Measurements from ENCODE around the gene SAMD14. TPM values are rescaled to one million over a fixed set of nuclear protein-coding genes. Genes with fewer than 3 reads are reported as not detected.

Gene SAMD14
- total RNA-seq, 1 experiment from 2014 or later, result 5.9 TPM

GRCh38 chr17:50176559-50177357 is 46.8 kb upstream of the SAMD14 start (continued):
- TF ChIP-seq, protein P1, sequence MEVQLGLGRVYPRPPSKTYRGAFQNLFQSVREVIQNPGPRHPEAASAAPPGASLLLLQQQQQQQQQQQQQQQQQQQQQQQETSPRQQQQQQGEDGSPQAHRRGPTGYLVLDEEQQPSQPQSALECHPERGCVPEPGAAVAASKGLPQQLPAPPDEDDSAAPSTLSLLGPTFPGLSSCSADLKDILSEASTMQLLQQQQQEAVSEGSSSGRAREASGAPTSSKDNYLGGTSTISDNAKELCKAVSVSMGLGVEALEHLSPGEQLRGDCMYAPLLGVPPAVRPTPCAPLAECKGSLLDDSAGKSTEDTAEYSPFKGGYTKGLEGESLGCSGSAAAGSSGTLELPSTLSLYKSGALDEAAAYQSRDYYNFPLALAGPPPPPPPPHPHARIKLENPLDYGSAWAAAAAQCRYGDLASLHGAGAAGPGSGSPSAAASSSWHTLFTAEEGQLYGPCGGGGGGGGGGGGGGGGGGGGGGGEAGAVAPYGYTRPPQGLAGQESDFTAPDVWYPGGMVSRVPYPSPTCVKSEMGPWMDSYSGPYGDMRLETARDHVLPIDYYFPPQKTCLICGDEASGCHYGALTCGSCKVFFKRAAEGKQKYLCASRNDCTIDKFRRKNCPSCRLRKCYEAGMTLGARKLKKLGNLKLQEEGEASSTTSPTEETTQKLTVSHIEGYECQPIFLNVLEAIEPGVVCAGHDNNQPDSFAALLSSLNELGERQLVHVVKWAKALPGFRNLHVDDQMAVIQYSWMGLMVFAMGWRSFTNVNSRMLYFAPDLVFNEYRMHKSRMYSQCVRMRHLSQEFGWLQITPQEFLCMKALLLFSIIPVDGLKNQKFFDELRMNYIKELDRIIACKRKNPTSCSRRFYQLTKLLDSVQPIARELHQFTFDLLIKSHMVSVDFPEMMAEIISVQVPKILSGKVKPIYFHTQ (CRISPR knock-in tag; IDR thresholded peaks at IDR 0.05), result no peak
- no peak for TF ChIP-seq MLX (CRISPR knock-in tag; IDR thresholded peaks at IDR 0.05)
- no peak for TF ChIP-seq IRF2 (CRISPR knock-in tag; IDR thresholded peaks at IDR 0.05; ENCODE audit: borderline replicate concordance, low read depth)
- no peak for TF ChIP-seq ERG (CRISPR knock-in tag; IDR thresholded peaks at IDR 0.05)

- ChIA-PET POLR2A (no interaction called here), CTCF (interaction anchor here (2.0 to 3.5 kb wide), 3 partner anchors 25 to 158 kb away, joined by 5 to 16 read pairs (median 14); partner anchors contain the start of genes COL1A1 and TMEM92)
- peaks cover 19% of the 10 kb centered on the region for H3K4me1 Mint-ChIP-seq
- H3K27me3 Mint-ChIP-seq (ENCODE audit: low read depth), result peaks cover 6% of the 10 kb centered on the region; the same call in 1 of the 2 replicates
- no peak overlapping the region for H3K27ac Mint-ChIP-seq
- no peak overlapping the region for H3K4me3 Mint-ChIP-seq
- H3K9me3 Mint-ChIP-seq, result no peaks in the 10 kb centered on the region
- DNase-seq (ENCODE audit: low spot score) (no peak), ATAC-seq (no peak)
- no peaks in the 10 kb centered on the region for H3K36me3 Mint-ChIP-seq
- TF ChIP-seq ZNF263 (CRISPR knock-in tag; IDR thresholded peaks at IDR 0.05; ENCODE audit: low read depth) (no peak), SOX15 (CRISPR knock-in tag; IDR thresholded peaks at IDR 0.05) (no peak), ZNF671 (CRISPR knock-in tag; IDR thresholded peaks at IDR 0.05) (no peak), STAT6 (CRISPR knock-in tag; conservative IDR thresholded peaks at IDR 0.05; ENCODE audit: low read depth) (no peak), PRRX2 (CRISPR knock-in tag; IDR thresholded peaks at IDR 0.05) (no peak), NR3C1 (CRISPR knock-in tag; conservative IDR thresholded peaks at IDR 0.05; ENCODE audit: low read depth) (no peak), ATF2 (CRISPR knock-in tag; IDR thresholded peaks at IDR 0.05; ENCODE audit: borderline replicate concordance, low read depth) (no peak), ELF4 (CRISPR knock-in tag; IDR thresholded peaks at IDR 0.05; ENCODE audit: low read depth) (no peak)
- TF ChIP-seq, protein P2, sequence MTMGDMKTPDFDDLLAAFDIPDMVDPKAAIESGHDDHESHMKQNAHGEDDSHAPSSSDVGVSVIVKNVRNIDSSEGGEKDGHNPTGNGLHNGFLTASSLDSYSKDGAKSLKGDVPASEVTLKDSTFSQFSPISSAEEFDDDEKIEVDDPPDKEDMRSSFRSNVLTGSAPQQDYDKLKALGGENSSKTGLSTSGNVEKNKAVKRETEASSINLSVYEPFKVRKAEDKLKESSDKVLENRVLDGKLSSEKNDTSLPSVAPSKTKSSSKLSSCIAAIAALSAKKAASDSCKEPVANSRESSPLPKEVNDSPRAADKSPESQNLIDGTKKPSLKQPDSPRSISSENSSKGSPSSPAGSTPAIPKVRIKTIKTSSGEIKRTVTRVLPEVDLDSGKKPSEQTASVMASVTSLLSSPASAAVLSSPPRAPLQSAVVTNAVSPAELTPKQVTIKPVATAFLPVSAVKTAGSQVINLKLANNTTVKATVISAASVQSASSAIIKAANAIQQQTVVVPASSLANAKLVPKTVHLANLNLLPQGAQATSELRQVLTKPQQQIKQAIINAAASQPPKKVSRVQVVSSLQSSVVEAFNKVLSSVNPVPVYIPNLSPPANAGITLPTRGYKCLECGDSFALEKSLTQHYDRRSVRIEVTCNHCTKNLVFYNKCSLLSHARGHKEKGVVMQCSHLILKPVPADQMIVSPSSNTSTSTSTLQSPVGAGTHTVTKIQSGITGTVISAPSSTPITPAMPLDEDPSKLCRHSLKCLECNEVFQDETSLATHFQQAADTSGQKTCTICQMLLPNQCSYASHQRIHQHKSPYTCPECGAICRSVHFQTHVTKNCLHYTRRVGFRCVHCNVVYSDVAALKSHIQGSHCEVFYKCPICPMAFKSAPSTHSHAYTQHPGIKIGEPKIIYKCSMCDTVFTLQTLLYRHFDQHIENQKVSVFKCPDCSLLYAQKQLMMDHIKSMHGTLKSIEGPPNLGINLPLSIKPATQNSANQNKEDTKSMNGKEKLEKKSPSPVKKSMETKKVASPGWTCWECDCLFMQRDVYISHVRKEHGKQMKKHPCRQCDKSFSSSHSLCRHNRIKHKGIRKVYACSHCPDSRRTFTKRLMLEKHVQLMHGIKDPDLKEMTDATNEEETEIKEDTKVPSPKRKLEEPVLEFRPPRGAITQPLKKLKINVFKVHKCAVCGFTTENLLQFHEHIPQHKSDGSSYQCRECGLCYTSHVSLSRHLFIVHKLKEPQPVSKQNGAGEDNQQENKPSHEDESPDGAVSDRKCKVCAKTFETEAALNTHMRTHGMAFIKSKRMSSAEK (CRISPR knock-in tag; IDR thresholded peaks at IDR 0.05; ENCODE audit: borderline replicate concordance), result no peak
- TF ChIP-seq, protein P3, sequence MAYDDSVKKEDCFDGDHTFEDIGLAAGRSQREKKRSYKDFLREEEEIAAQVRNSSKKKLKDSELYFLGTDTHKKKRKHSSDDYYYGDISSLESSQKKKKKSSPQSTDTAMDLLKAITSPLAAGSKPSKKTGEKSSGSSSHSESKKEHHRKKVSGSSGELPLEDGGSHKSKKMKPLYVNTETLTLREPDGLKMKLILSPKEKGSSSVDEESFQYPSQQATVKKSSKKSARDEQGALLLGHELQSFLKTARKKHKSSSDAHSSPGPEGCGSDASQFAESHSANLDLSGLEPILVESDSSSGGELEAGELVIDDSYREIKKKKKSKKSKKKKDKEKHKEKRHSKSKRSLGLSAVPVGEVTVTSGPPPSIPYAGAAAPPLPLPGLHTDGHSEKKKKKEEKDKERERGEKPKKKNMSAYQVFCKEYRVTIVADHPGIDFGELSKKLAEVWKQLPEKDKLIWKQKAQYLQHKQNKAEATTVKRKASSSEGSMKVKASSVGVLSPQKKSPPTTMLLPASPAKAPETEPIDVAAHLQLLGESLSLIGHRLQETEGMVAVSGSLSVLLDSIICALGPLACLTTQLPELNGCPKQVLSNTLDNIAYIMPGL (CRISPR knock-in tag; IDR thresholded peaks at IDR 0.05), result no peak
Observed at GRCh38 chr17:50175035-50175807, 45.3 kb upstream of the SAMD14 start.

All from WTC11 (cell line).